Measurements from ENCODE around the gene NFYA.

DNA sequence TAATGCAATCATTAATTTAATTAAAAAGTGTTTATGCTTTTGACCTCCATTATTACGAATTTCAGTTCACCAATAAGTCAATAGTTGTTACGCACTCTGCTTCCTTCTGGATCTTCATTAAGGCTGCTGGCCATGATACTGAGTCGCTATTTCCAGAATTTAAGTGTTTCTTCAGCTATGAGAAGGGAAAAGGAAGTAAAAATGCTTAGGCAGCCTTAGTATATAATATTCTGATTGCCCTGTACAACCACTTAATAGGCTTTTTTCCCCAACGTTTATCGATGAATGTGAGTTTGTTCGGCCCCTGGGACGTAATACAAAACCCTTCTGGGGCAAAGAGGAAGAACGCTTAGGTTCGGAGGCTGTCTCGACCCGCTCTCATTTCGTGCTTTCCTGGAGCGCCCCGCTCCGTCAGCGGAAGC, 1.3 kb upstream of the NFYA start:
- TF ChIP-seq HOXA7 (CRISPR knock-in tag; IDR thresholded peaks at IDR 0.05; ENCODE audit: borderline replicate concordance) (no peak), ZNF335 (tag by site-specific recombination; conservative IDR thresholded peaks at IDR 0.05) (no peak), ZNF660 (tag by site-specific recombination; IDR thresholded peaks at IDR 0.05) (0 out of 2 replicates have a peak, but pooled peaks have one; percentile 15), ZNF626 (tag by site-specific recombination; IDR thresholded peaks at IDR 0.05) (no peak), ZNF548 (tag by site-specific recombination; IDR thresholded peaks at IDR 0.05) (no peak), FEZF1 (tag by site-specific recombination; IDR thresholded peaks at IDR 0.05) (no peak), ZNF24 (tag by site-specific recombination; IDR thresholded peaks at IDR 0.05) (no peak), YY1 (tag by site-specific recombination; IDR thresholded peaks at IDR 0.05) (no peak), ZNF324 (tag by site-specific recombination; IDR thresholded peaks at IDR 0.05) (no peak), ZNF843 (tag by site-specific recombination; IDR thresholded peaks at IDR 0.05) (no peak), BCL11B (tag by site-specific recombination; IDR thresholded peaks at IDR 0.05; ENCODE audit: low read depth) (no peak)
- TF ChIP-seq, protein P1, sequence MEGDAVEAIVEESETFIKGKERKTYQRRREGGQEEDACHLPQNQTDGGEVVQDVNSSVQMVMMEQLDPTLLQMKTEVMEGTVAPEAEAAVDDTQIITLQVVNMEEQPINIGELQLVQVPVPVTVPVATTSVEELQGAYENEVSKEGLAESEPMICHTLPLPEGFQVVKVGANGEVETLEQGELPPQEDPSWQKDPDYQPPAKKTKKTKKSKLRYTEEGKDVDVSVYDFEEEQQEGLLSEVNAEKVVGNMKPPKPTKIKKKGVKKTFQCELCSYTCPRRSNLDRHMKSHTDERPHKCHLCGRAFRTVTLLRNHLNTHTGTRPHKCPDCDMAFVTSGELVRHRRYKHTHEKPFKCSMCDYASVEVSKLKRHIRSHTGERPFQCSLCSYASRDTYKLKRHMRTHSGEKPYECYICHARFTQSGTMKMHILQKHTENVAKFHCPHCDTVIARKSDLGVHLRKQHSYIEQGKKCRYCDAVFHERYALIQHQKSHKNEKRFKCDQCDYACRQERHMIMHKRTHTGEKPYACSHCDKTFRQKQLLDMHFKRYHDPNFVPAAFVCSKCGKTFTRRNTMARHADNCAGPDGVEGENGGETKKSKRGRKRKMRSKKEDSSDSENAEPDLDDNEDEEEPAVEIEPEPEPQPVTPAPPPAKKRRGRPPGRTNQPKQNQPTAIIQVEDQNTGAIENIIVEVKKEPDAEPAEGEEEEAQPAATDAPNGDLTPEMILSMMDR (tag by site-specific recombination; IDR thresholded peaks at IDR 0.05): 0 out of 2 replicates have a peak, but pooled peaks have one; percentile 29
- TF ChIP-seq, protein P2, sequence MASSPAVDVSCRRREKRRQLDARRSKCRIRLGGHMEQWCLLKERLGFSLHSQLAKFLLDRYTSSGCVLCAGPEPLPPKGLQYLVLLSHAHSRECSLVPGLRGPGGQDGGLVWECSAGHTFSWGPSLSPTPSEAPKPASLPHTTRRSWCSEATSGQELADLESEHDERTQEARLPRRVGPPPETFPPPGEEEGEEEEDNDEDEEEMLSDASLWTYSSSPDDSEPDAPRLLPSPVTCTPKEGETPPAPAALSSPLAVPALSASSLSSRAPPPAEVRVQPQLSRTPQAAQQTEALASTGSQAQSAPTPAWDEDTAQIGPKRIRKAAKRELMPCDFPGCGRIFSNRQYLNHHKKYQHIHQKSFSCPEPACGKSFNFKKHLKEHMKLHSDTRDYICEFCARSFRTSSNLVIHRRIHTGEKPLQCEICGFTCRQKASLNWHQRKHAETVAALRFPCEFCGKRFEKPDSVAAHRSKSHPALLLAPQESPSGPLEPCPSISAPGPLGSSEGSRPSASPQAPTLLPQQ (tag by site-specific recombination; IDR thresholded peaks at IDR 0.05): no peak

Measured in HEK293 (cell line).